Body of pancreas (tissue), 4 donors: Measurements from ENCODE around the gene IL22RA2.

Experiments
- CTCF ChIP-seq, 7 experiments: fragments of 450-650 bp in 4 of 7; fragments of 200-600 bp in 3 of 7; sonication (generic) in 3 of 7; IDR thresholded peaks; one replicate each; pipeline ENCODE4 v1.5.1; 2016 to 2019; ENCODE audit warnings: antibody characterized with exemption in 7 of 7
- POLR2A ChIP-seq, 3 donors: fragments of 450-650 bp; IDR thresholded peaks; one replicate each; pipeline ENCODE4 v1.6.1; 2016; ENCODE audit warnings: antibody characterized with exemption in 3 of 3, mild to moderate bottlenecking in 2 of 3

GRCh38 chr6:137173501-137173900 is at the start of gene IL22RA2:
- no peak for TF ChIP-seq CTCF (IDR thresholded peaks at IDR 0.05)
- no peak for TF ChIP-seq POLR2A (IDR thresholded peaks at IDR 0.05)
